ENCODE measurements around the gene TRIM23. TPM values are rescaled to one million over a fixed set of nuclear protein-coding genes. Genes with fewer than 3 reads are reported as not detected.

Gene TRIM23
- polyA plus RNA-seq, 2 of the 4 experiments (the other 2 are of a cell fraction) = 11.7 to 12.9 TPM

DNA sequence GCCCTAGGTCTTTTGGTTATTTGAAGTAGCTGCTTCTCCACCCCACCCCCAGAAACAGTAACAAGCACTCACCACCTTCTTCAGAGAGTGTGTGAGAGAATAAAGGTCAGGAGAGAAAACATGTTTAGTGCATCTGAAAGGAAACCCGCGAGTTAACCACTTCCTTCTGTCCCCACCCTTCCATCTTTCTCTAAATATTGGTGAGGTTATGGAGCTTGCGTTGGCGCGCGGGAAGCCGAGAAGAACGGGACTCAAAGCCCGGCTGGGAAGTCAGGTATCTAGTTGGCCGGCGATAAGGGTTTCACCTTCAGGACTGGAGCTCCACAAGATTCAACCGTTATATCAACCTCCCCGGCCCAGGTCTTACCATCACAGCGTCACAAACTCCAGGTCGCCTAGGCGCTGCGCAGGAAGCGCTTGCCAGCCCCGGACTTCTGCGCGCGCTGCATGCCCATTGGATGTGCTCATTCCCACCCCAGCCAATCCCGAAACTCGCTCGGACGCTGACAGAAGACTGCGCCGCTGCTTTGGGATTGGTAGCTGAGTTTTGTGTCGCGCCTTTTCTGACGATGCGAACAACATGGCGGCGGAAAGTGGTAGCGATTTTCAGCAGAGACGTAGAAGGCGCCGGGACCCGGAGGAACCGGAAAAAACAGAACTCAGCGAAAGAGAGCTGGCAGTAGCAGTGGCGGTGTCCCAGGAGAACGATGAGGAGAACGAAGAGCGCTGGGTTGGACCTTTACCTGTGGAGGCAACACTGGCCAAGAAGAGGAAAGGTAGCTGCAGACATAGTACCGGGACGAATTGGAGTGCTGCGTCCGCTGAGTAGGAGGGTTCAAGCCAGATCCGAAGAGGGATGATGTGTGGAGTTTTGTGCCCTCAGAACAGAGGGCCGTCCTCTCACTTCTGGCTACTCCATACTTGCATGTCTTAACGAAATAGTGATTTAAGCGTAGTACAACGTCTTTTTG is 61.1 kb downstream of the TRIM23 start, which contains the start of the genes CENPK and PPWD1:
Gene CENPK (minus strand): TSS at position 438 of the 971 bp plus-strand sequence. CDS start 8,261 bp downstream, outside the sequence.
Gene PPWD1 (plus strand): TSS at position 566 of the 971 bp plus-strand sequence. CDS start 15 bp downstream, at position 581.
- POLR2A ChIA-PET = interaction anchor here (0.5 to 1.8 kb wide), 8 partner anchors 9 to 623 kb away, joined by 3 to 9 read pairs (median 4); partner anchors contain the start of genes ERBIN and TRIM23
- FAIRE-seq = peak; percentile 92
- TF ChIP-seq CEBPB (IDR thresholded peaks at IDR 0.05) (no peak), FOSB (CRISPR knock-in tag; IDR thresholded peaks at IDR 0.05) (no peak), RAD21 (conservative IDR thresholded peaks at IDR 0.05 in 1 of 2, IDR thresholded peaks at IDR 0.05 in 1 of 2) (no peak), KDM1A (IDR thresholded peaks at IDR 0.05; ENCODE audit: low read depth) (no peak), MAFK (IDR thresholded peaks at IDR 0.05; ENCODE audit: partially characterized antibody) (no peak), HOXA7 (CRISPR knock-in tag; IDR thresholded peaks at IDR 0.05) (no peak), TP53 (CRISPR knock-in tag; IDR thresholded peaks at IDR 0.05) (no peak), EHMT2 (IDR thresholded peaks at IDR 0.05; ENCODE audit: low read depth) (no peak), HDAC2 (IDR thresholded peaks at IDR 0.05) (peak; percentile 100), ZNF302 (CRISPR knock-in tag; IDR thresholded peaks at IDR 0.05) (no peak), KDM5A (IDR thresholded peaks at IDR 0.05) (peak; percentile 100), NR3C1 (IDR thresholded peaks at IDR 0.05) (no peak), PHF8 (IDR thresholded peaks at IDR 0.05; ENCODE audit: borderline replicate concordance, low read depth) (peak; percentile 59), ZC3H11A (IDR thresholded peaks at IDR 0.05) (no peak), RFX5 (IDR thresholded peaks at IDR 0.05) (peak; percentile 79), CBX2 (IDR thresholded peaks at IDR 0.05; ENCODE audit: borderline replicate concordance, low read depth) (no peak), ZFP36 (IDR thresholded peaks at IDR 0.05; ENCODE audit: borderline replicate concordance, partially characterized antibody) (no peak), EHF (CRISPR knock-in tag; IDR thresholded peaks at IDR 0.05) (no peak), BHLHE40 (IDR thresholded peaks at IDR 0.05; ENCODE audit: low read depth, low read length) (no peak), CHD4 (IDR thresholded peaks at IDR 0.05; ENCODE audit: borderline replicate concordance) (no peak), RARB (CRISPR knock-in tag; IDR thresholded peaks at IDR 0.05) (no peak), JUN (IDR thresholded peaks at IDR 0.05) (peak; percentile 77 to 80; a peak in 4 of 5 replicates), ZSCAN20 (CRISPR knock-in tag; IDR thresholded peaks at IDR 0.05) (no peak), POLR2A (IDR thresholded peaks at IDR 0.05; ENCODE audit: low read length) (peak; percentile 58), SREBF2 (IDR thresholded peaks at IDR 0.05) (no peak)
- TF ChIP-seq, protein P1, sequence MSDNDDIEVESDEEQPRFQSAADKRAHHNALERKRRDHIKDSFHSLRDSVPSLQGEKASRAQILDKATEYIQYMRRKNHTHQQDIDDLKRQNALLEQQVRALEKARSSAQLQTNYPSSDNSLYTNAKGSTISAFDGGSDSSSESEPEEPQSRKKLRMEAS (IDR thresholded peaks at IDR 0.05) = peak; percentile 88
- TF ChIP-seq, protein P2, sequence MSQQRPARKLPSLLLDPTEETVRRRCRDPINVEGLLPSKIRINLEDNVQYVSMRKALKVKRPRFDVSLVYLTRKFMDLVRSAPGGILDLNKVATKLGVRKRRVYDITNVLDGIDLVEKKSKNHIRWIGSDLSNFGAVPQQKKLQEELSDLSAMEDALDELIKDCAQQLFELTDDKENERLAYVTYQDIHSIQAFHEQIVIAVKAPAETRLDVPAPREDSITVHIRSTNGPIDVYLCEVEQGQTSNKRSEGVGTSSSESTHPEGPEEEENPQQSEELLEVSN (IDR thresholded peaks at IDR 0.05; ENCODE audit: borderline replicate concordance, low read depth) = peak; percentile 96
- TF ChIP-seq, protein P3, sequence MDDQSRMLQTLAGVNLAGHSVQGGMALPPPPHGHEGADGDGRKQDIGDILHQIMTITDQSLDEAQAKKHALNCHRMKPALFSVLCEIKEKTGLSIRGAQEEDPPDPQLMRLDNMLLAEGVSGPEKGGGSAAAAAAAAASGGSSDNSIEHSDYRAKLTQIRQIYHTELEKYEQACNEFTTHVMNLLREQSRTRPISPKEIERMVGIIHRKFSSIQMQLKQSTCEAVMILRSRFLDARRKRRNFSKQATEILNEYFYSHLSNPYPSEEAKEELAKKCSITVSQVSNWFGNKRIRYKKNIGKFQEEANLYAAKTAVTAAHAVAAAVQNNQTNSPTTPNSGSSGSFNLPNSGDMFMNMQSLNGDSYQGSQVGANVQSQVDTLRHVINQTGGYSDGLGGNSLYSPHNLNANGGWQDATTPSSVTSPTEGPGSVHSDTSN (IDR thresholded peaks at IDR 0.05) = no peak
- TF ChIP-seq, protein P4, sequence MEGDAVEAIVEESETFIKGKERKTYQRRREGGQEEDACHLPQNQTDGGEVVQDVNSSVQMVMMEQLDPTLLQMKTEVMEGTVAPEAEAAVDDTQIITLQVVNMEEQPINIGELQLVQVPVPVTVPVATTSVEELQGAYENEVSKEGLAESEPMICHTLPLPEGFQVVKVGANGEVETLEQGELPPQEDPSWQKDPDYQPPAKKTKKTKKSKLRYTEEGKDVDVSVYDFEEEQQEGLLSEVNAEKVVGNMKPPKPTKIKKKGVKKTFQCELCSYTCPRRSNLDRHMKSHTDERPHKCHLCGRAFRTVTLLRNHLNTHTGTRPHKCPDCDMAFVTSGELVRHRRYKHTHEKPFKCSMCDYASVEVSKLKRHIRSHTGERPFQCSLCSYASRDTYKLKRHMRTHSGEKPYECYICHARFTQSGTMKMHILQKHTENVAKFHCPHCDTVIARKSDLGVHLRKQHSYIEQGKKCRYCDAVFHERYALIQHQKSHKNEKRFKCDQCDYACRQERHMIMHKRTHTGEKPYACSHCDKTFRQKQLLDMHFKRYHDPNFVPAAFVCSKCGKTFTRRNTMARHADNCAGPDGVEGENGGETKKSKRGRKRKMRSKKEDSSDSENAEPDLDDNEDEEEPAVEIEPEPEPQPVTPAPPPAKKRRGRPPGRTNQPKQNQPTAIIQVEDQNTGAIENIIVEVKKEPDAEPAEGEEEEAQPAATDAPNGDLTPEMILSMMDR (IDR thresholded peaks at IDR 0.05) = no peak
- TF ChIP-seq, protein P5, sequence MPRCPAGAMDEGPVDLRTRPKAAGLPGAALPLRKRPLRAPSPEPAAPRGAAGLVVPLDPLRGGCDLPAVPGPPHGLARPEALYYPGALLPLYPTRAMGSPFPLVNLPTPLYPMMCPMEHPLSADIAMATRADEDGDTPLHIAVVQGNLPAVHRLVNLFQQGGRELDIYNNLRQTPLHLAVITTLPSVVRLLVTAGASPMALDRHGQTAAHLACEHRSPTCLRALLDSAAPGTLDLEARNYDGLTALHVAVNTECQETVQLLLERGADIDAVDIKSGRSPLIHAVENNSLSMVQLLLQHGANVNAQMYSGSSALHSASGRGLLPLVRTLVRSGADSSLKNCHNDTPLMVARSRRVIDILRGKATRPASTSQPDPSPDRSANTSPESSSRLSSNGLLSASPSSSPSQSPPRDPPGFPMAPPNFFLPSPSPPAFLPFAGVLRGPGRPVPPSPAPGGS (IDR thresholded peaks at IDR 0.05) = peak; percentile 69; the same call in 1 of the 3 replicates
- TF ChIP-seq, protein P6, sequence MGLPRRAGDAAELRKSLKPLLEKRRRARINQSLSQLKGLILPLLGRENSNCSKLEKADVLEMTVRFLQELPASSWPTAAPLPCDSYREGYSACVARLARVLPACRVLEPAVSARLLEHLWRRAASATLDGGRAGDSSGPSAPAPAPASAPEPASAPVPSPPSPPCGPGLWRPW (IDR thresholded peaks at IDR 0.05) = no peak
- TF ChIP-seq, protein P7, sequence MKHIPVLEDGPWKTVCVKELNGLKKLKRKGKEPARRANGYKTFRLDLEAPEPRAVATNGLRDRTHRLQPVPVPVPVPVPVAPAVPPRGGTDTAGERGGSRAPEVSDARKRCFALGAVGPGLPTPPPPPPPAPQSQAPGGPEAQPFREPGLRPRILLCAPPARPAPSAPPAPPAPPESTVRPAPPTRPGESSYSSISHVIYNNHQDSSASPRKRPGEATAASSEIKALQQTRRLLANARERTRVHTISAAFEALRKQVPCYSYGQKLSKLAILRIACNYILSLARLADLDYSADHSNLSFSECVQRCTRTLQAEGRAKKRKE (CRISPR knock-in tag; IDR thresholded peaks at IDR 0.05; ENCODE audit: low read depth) = no peak
- Histone ChIP-seq H3K4me2 (peak within 1 kb of the TSS; percentile 91), H3K9me3 (no peaks in the 10 kb centered on the region), H3K27ac (peak within 1 kb of the TSS; percentile 79 to 91), H3K4me1 (peaks cover 21% of the 10 kb centered on the region; the same call in 2 of the 3 replicates), H3K4me3 (peak within 1 kb of the TSS; percentile 62)
- CTCF ChIA-PET = interaction anchor here (0.5 to 1.3 kb wide), 6 partner anchors 10 to 790 kb away, joined by 3 to 6 read pairs (median 3); no protein-coding TSS in a partner anchor
- peak; percentile 90 to 96 for DNase-seq (ENCODE audit: low read depth in 1 of 2, low spot score in 1 of 2)
- peak; percentile 100 for ATAC-seq
- 1% methylated on average over 39 of the region's 54 CpGs for WGBS (ENCODE audit: missing lambda C conversion rate)
